Dermis blood vessel endothelial cell (primary cell): ENCODE data around the gene DIPK1A. TPM values are rescaled to one million over a fixed set of nuclear protein-coding genes. Genes with fewer than 3 reads are reported as not detected.
A peak's percentile ranks its signal among the peaks of the same experiment; 100 is the strongest.
"Not testable (repeated sequence)": the region's sequence is repeated elsewhere in the genome, so short reads cannot be mapped to it uniquely, and the experiment has no call there.

Experiments used
- DNase-seq: peaks from one replicate; pipeline ENCODE4 v3.0.0; 2010
- total RNA-seq: library from RNA; depleted of rRNA; stranded (reverse); fragments of >200 nt; gene quantifications from 2 replicates; pipeline ENCODE4 v1.2.3, GENCODE V29; 2014

The DIPK1A gene
- total RNA-seq, 1 donor from 2014 or later = 0.68 TPM

DNA sequence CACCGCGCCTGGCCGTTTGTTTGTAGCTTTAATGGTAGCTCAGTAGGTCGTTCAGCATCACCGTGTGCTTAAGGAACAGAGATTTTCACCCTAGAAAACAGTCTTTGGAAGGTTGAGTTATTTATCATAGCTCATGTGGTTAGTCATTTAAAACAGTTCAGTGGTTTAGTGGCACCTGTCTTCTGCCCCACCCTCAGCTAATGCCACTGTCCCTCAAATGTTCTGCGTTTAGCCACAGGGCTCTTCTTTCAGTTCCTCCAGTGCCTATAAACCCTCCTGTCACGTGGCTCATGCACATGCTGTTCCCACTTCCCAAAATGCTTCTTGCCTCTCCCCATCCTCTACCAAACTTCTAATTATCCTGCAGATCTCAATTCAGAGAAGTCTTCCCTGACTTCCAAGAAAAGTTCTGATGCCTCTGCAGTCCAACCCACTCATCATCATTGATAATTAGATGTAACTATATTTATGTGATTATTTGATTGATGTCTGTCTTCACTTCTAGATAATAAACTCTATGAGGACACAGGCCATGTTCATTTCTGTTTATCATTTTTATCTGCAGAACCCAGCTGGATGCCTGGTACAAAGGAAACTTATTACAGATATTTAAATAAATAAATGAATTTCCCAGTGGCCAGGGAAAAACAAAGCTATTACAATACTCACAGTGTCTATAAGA is 14.4 kb upstream of the DIPK1A start:
- DNase-seq = no peak

DNA sequence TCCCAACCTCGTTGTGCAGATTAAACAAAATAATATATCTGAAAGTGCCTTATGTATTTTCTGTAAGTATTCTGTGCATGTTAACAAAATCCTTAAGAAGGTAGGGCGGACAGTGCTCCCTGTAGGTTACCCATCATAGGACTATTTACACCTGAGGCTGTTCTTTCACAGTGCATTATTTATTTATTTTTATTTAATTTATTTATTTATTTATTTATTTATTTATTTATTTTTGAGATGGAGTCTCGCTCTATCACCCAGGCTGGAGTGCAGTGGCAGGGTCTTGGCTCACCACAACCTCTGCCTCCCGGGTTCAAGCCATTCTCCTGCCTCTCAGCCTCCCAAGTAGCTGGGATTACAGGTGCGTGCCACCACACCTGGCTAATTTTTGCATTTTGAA is 12.8 kb upstream of the DIPK1A start:
- DNase-seq = not testable (repeated sequence)

DNA sequence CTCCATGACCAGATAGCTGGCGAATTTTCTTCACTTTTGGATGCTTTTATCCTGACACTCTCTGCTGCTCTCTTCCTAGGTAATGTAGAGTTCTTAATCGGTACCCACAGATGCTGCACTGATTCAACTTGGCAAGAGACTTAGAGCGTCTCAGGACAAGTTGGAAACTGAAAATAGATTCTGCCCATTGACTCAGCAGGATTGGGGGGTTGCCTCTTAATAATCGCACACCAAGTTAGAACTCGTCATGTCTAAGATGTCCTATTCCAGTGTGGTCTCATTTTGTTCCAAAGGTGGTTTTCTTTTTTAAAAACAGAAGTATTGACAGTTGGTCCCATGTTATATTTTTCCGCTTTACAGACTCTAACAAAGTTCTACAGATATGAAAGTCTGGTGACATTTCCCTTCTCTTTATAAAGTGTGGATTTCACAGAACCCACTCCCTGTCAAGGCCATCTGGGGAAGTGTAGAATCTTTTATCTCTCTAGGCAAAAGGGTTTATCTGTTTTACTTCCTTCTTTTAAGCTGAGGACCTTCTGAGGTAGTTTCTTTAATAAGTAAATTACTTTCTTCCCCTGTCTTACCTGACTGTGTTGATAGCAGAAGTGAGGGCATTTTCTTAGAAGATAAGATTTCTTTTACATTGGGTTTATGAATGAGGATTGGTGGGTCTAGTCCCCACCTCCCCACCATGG is 12.1 kb upstream of the DIPK1A start:
- no peak for DNase-seq

DNA sequence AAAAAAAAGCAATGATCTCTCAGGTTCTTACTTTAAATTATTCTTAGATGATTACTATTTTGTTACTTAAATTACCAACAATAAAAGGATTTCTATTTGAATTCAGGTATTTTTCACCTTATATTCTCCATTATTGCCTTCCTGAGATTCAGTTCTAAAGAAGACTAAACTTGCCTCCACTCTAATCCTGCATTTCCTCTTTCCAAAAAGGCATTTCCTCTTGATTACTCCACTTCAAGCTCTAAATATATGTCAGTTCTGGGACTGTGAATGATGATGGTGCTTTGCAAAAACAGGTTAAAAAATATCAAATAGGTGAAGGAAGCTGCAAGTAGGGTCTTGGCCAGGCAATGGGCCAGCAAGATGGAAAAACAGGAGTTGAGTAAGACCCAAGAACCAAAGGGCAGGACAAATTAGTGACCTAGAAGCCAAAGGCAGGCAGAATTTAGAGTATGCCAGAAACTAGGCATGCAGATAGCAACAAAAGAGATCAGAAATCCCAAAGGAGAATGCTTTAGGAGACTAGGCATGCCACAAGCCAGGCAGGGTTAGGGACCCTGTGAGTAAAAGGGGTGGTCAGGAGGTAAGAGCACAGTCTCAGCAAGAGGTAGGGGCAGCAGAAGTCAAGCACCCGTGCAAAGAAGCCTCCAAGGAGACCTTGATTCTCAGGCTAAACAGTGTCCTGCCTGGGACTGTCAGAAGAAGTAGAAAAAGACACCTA is 11.3 kb upstream of the DIPK1A start:
- DNase-seq = no peak

DNA sequence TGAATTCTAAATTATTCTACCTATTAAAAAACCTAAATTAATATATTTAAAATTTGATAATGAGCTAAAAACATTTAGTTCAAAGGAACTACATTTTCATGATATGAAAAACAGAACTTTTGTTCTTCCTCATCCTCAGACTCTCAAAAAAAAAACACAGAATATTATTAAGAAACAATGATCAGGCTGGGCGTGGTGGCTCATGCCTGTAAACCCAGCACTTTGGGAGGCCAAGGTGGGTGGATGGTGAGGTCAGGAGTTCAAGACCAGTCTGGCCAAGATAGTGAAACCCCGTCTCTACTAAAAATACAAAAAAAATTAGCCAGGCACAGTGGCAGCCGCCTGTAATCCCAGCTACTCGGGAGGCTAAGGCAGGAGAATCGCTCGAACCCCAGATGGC is 10.7 kb upstream of the DIPK1A start:
- not testable (repeated sequence) for DNase-seq

DNA sequence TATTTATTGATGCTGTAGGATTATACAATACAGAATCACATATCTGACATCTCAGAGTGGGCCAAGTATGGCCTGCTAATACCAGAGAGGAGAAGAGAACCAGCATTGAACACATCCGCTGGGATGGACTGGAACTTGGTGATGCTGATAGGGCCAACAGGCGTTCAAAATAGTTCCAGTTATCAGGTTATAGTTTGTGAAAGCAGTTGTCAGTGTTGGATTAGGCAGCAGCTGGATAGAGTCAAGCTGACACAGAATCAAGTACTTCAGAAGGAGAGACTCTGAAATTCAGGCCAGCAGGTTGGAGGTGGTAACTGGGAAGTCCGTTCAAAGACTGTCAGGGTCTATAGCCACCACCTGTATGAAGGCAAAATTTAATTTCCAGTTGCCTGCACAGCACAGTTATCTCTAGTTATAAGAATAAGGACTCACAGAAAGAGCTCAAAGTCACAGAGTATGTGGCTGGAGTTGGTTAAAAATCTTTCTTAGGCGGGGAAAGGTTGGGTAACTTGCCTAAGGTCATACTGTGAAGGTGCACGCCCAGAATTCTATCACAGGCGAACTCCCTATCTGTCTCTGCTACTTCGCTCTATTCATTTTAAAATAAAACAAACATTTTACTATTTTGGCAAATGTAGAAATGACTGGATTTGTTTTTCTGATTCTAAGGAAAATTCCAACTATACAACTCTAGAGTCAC is 9.9 kb upstream of the DIPK1A start:
- no peak for DNase-seq

DNA sequence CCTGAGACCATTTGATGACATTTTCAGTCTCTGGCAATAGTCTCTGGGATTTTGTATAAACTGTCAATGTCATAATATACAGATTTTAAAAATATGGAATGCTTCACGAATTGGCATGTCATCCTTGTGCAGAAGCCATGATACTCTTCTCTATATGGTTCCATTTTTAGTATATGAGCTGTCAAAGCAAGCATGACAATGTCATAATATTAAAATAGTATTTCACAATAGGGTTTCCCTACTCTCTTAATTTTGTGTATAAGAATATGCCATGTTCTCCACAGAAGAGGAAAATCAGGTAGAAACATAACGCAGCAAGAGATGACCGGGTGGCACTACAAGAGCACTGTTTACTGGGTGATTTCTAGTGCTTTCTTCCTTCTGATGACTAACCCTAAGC is 8.3 kb upstream of the DIPK1A start:
- no peak for DNase-seq

DNA sequence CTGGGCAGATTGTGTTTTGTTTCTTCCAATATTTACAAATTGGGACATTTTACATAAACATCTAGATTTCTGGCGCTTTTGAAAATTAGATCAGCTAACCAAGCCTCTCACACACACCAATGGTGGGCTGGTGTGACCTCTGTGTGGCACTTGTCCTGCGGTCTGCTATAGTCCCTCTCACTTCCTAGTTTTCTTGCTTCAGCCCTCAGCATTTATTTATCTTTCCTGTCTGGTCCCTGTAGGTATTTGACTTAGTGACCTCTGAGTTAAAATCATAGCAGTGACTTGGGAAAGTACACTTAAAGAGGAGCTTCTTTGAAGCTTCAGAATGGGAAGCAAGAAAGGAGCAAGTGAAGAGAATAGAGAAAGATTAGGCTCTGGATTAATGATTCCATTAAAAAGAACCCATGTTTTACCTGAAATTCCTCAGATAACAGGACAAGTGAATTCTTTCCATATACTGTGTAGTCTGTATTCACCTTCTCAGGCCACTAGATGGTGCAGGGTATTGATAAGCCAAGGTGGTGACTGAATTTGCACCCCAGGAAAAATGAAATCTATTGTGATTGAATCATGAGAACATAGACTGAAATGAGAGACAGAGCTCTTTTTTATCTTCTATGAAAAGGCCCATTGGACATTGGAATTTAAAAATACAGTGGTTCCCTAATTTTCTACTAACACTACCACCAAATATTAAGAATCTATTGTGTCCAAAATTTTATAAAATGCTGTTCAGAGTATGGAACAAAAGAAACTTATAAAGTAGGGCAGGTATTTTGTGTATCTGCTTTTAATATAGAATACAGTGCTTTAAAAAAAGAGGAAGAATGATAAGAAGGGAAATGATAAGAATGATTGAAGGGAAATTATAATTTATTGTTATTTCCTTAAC is 7.1 kb upstream of the DIPK1A start:
- peak; percentile 37 for DNase-seq

DNA sequence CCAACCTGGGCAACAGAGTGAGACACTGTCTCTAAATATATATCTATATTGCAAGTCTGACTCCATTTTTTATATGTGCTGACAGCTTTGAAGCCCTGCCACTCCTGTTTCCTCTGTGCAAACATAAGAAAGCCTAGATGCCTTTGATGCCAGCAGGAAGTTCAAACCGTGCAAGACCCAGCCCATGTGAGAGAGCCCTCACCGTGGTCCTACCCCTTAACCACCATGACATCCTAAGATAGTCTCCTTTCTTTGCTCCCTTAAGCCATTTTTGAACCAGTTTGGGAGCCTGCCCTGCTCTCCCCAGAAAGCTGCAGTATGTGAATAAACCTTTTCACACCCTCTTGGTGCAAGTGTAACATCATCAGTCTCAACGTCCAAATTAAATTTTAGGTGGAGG is 3.7 kb upstream of the DIPK1A start:
- DNase-seq = no peak

DNA sequence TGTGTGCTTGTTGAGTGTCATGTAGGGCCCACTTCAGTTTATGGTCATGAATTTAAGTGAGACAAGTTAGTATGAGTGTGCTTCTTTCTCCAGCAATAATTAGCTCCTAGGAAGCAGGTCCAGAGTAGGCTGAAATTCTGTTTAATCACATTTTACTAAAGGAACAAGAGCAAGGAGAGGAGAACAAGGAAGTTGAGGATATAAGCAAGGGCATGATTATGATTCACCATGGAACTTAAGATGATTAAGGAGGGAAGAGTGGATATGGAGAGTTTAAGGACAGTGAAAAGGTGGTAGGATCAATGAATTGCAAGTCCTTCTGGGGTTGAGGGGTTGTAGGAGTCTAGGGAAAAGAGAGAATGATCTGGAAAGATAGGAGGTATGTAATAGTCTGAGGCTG is 3.1 kb upstream of the DIPK1A start:
- no peak for DNase-seq

DNA sequence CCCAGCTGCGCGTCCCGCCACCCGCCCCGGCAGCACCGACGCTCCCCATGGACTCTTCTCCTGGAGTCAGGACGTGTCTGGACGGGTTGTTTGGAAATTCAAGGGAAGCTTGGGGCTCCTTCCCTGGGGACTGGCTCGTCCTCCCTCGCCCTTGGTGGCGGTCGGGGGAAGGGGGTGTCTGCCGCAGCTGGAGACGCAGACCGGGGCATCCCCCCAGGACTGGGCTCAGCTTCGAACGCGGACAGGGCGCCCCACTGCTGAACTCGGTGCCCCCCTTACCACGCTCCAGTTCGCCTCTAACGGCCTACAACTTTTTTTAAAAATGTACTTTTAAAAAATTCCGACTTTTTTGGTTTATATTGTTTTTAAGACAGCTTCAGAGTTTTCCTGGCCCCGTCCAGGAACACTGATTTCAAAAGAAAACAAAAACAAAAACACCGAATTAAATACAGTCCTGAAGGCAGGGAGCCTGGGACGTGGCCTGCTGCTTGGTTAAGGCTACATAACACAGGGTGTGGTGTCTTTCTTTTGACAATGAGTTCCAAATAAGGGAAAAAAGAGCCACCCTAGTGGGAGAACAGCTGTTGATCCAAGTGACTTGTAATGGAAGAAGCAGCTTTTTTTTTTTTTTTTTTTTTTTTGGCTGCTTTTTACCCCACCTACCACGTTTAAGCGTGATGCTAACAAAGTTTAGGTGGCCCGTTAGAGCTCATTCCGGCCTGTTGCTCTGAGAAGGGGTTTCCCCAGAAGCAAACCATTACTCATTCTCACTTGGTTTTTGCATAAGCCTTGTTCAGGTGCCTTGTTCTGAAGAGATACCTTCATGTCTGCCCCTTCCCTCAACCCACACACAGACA is 862 bp upstream of the DIPK1A start:
- peak; percentile 30 for DNase-seq

DNA sequence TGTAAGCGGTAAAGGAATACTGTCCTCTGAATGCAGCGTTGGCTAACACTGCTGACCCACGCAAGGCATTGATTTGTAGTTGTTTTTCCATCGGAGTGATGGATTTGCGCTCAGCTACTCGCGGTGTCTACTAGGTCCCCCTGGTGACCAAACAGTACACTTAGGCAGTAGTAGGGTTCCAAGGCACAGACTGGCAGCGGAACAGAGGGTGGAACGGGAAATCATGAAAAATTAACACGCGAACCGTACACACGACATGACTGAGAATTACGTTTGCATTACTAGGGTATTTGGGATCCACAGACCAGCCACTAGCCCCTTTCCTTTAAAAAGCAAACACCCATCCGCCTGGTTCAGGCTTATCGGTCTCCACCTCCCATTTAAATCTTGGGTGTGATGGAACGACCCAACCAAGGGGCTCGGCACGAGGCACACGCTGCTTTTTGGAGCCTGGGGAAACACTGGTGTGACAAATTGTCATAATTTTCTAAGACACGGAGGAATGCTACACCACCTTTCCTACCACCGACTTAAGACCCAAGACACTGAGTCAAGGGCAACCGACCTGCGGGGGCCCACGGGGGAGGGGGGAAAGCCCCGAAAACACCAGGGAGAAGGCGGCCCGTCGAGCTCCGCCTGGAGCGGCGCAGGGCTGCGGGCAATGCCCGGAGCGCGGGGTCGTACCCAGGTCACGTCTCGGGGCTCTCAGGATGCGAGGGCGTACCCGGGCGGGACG is 699 bp downstream of the DIPK1A start:
- DNase-seq = peak; percentile 76

DNA sequence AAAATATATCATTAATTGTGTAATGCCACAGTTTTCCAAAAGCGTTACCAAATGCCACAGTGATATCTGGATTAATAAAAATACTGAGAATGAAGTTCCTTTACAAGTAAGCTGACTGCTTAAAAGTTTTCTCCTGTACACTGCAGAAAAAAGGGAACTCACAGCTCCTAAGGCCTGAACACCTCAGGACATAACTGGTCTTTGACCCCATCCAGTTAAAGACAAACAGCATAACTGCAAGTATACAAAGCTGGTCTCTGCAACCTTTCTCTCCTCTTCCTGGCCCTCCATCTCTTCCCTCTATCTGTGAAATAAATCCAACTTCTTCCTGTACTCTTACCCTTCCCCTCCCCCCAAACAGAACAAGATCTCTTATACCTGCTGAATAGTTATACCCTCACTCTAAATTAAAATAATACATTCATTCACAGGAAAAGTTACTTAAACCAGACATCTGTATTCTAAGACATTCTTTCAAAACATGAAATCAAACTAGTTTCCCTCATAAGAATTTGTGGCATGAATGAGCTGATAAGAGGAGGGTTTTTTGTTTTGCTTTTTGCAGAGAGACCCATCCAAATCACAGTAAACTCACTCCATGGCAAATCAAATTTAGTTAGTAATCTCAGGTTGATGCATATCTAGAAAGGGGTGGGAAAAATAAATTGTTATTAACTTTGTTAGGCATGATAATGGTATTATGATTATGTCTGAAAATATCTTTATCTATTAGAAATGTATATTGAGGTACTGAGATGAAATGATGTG is 2.9 kb downstream of the DIPK1A start:
- DNase-seq = no peak

DNA sequence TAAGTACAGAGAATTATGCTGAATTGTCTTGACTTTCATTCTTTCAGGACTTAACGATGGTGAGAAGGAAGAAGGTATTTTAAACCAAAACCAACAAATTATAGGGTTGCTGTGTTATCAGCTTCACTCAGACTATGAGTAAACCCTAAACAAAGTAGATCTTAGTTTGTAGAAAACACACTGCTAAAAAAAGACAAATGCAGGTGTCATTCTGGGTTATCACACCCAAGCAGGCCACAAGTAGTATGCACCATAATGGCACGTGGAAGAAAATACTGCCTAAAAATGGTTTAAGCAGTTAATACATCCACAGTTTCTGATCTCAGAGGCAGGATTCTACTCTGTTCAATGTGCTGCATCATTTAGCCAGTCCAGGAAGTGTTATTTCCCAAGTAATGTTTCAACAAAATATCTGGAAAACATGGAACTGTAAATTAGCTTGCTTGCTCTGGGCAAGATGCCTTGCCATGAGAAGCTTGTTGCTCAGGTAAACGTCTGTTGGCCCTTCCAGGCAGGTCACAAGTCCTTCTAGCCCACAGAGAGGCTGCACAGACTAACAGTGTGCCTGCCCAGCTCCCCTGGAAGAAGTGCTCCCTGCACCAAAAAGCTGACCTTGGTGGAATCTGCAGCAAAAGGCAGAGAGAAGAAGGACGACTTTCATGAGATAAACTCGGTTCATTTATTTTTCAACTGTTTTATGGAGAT is 4.1 kb downstream of the DIPK1A start:
- DNase-seq = no peak

DNA sequence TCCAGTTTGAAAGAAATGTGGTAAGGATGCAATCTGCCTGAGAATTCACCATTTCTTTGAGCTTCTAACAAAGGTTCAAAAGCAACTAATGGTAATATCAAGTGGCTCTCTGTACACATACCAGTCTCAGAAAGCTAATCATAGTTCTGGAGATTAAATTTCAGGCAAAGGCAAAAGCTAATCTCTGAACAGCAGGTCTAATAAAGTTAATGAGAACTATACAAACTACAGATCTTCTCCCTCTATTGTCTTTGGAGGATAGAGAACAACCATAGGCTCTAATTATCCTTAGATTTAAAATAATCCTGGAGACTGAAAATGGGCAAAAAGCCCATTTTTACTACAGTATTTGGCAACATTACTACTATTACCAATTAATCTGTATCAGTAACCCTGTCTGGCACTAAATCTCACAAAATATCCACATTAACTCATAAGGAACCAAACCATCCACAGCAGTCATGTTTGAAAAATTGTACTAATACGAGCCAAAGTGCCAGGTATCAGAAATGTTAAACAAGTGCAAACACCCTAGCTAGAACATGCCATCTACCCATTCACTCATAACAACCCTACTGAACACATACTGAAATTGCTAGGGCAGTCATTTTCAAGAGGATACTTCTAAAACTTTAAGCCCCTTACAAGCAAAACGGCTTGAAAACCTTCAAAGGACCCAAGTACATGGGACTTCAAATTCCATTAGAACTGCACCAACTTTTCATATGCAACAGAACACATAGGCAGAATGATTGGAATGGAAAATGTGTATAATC is 4.8 kb downstream of the DIPK1A start:
- no peak for DNase-seq

DNA sequence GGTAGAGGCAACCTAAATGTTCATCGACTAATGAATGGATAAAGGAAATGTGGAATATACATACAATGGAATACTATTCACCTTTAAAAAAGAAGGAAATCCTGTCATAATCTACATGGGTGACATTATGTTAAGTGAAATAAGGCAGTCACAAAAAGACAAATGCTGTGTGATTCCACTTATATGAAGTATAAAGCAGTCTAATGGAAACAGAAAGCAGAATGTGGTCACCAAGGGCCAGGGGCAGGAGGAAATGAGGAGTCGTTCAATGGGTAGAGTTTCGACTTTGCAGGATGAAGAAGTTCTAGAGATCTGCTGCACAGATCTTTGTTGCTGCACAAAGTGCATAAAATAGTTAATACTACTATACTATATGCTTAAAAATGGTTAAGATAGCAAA is 7.8 kb downstream of the DIPK1A start:
- DNase-seq = no peak

DNA sequence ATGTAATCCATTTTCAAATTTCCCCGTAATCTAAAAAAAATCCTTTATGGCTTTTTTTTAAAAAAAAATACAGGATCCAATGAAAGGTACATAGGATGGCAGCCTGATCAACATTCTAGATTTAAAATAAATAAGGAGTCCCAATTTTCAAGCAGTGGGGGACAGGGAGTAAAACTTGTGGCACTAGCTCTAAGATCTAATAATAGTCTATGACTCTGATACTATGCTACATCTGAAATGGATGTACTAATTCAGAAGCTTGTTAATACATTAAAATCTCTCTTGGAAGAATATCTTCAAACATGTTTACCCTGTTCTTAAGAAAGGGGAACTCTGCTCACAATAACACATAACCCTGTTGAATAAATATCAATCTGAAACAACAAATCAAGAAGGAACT is 8.5 kb downstream of the DIPK1A start:
- no peak for DNase-seq

DNA sequence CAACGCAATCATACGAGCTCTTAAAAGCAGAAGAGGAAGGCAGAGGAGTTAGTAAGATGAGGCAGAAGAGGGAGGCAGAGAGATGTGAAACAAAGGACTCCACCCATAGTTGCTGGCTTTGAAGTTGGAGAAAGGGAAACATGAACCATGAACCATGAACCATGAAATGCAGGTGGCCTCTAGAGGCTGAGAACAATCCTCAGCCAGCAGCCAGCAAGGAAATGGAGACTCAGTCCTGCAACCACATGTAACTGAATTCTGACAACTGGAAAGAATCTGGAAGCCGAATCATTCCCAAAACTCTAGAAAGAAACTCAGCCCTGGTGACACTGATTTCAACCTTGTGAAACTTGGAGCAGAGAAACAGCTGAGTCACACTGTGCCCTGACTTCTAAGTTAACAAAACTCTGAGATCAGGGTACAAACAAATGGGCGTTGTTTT is 10.1 kb downstream of the DIPK1A start:
- DNase-seq = no peak
